ENCODE measurements around the gene SPIC. TPM values are rescaled to one million over a fixed set of nuclear protein-coding genes. Genes with fewer than 3 reads are reported as not detected.

The SPIC gene
- not detected in 5 replicates for total RNA-seq (2022; extraction: Qiagen RNA extraction)

GRCh38 chr12:101474711-101475386 lies at the start of gene SPIC:
TSS of gene SPIC (plus strand) at chr12:101475336. CDS start at chr12:101476905, 1,569 bp downstream.

Other genes starting within 250 kb of the SPIC start
- 12.8 to 20.9 TPM (median 14.5 TPM) in 5 replicates for gene UTP20, start 195.2 kb upstream of the SPIC start, total RNA-seq (2022; extraction: Qiagen RNA extraction)
- gene ARL1, start 67.6 kb upstream of the SPIC start, total RNA-seq (2022; extraction: Qiagen RNA extraction) = 61.3 to 66.8 TPM (median 64.9 TPM) in 5 replicates
- gene MYBPC1, start 119.6 kb downstream of the SPIC start, total RNA-seq (2022; extraction: Qiagen RNA extraction) = not detected in 5 replicates
- gene CHPT1, start 222.3 kb downstream of the SPIC start, total RNA-seq (2022; extraction: Qiagen RNA extraction) = 53.2 to 72.6 TPM (median 68.1 TPM) in 5 replicates